CD4-positive, alpha-beta T cell treated with Interleukin-21 for 1 hour (primary cell): ENCODE results near the gene ZNF184.
"Not testable (repeated sequence)": the region's sequence is repeated elsewhere in the genome, so short reads cannot be mapped to it uniquely, and the experiment has no call there.

Experiments used
- DNase-seq: peaks from one replicate; pipeline ENCODE4 v3.0.0-alpha.2; 2020

The ZNF184 gene

GRCh38 chr6:27478706-27479318 lies 5.9 kb upstream of the ZNF184 start:
- DNase-seq: peak; percentile 96

DNA sequence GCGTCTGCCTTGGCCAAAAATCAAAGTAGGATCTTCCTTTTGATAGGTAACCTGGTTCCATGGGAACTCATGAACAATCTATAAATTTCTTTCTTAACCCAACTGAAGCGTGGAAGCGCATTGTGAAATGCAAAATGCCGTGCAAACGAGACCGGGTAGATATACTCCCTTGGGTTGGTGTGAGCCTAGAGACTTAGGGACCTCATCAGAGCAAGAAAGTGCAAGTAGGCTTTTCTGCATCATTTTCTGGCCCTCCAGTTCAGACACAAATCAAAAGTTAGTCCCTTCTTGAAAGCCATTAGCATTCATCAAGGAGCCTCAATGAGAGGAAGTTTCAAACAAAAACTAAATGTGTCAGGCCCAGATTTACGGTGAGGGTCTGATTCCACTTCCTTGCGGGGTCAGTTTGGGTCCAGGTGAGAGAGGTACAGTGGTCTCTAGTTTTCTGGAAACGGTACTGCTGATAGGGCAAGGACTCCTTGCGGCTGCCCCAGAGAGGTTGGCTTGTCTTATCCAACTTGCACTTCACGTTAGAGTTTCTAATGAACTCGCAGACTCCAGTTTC lies 5.3 kb upstream of the ZNF184 start:
- no peak for DNase-seq

DNA sequence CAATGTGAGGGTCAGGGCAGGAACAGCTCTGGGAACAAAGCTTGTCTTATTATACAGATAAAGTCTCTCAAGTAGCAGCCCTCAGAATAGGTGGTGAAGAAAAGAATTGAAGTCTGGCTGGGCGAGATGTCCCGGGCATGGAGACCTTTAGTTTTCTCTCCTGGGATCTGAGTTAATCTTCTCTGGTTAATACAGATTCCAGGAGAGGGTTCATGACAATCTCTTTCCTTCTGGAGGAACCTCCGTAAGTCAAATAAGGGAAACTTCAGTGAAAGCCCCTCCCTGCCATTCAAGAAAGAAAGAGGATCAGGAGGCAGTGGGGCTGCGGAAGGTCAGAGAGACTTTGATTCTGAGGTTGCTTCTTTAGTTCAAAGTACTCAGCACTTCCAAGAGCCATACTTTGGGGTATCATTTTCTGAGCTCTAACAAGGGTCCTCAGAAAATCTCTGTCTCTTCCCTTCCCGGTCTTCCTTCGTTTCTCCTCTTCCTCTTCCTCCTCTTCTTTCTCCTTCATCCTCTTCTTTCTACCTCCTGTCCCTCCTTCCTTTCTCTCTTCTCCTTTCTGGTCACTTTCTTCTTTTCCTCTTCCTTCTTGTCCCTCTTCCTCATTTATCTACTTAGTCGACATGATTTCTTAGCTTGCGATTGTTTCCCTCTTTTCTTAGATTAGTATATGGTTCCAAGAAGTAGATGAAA lies 4.6 kb upstream of the ZNF184 start:
- no peak for DNase-seq

DNA sequence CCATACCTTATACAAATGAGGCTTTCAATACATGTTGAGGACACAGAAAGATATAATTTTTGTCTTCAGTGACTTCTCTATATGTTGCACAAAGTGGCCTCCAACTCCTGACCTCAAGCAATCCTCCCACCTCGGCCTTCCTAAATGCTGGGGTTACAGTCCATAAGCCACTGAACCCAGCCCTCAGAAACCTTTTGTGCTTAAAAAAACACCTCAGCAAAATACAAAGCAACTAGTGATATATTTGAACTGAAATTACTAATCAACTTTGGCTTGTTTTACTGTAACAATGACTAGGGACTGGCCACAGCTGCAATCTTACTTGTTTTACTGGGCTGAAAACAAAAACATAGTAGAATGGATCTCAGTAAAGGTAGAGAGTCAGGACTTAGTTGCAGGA lies 3.2 kb upstream of the ZNF184 start:
- DNase-seq: no peak

- no peak for DNase-seq
Measured at GRCh38 chr6:27474672-27475071, 1.8 kb upstream of the ZNF184 start.

DNA sequence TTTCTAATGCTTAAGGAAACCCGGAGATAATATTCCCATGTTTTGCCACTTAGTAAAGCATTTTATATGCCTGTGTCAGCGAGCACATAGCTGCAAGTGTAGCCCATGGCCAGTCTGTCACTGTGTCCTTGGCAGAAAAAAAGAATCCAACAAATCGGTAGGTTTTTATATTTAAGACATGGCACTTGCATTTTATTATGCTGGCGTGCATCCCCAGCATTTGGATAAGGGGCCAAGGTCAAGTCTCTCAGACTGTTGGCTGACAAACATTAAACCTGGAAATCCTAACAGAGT lies 1.2 kb upstream of the ZNF184 start:
- DNase-seq: no peak

- DNase-seq: peak; percentile 85
Measured at GRCh38 chr6:27472182-27472616, 706 bp downstream of the ZNF184 start.

- DNase-seq: no peak
Measured at GRCh38 chr6:27471365-27472115, 1.4 kb downstream of the ZNF184 start.

DNA sequence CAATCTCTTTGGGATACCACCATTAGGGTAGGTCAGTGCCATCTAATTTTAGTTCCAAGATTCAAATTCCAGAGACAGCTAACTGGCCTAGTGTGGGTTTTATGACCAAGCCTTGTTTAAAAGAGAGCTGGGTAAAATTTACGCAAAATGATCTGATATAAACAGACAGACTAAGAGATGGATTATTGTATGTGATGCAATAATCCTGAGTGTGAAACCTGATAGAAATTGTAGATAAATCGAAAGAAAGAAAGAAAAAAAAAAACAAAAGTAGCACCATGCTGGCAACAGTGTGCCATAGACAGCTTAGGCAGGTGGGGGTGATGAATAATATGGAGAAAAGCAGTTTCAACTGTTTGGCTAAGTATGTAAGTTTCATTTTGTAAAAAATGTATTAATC lies 2.9 kb downstream of the ZNF184 start:
- no peak for DNase-seq

DNA sequence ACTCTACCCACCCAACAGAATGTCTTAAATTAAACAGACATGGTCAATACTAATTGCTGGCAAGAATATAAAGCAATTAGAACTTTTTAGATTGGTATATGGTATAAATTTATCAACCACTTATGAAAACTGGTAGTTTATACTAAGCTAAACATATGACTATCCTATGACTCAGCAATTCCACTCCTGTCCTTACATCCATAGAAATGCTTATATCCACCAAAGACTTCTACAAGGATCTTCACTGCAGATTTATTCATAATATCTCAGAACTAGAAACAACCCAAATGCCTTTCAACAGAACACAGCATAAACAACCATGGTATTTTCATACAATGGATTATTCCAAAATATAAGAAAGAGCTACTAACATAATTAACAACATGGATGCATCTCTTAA lies 4.6 kb downstream of the ZNF184 start:
- DNase-seq: no peak

GRCh38 chr6:27452496-27452897 lies 20.4 kb downstream of the ZNF184 start:
- DNase-seq: no peak

DNA sequence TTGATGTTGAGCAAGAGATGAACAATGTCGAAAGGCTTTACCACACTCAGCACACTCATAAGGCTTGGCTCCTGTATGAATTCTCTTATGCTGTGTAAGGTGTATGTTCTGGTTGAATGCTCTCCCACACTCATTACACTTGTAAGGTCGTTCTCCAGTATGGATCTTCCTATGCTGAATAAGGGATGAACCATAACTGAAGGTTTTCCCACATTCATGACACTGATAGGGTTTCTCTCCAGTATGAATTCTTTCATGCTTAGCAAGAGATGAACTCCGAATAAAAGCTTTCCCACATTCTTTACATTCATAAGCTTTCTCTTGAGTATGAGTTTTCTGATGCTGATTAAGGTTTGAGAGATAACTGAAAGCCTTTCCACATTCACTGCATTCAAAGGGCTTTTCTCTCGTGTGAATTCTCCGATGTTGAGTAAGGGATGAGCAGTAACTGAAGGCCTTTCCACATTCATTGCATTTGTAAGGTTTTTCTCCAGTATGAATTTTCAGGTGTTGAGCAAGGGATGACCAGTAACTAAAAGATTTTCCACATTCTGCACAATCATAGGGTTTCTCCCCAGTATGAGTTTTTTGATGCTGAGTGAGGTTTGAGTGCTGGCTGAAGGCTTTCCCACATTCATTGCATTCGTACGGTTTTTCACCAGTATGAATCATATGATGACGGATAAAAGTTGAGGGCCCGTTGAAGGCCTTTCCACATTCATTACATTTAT lies 21.1 kb downstream of the ZNF184 start:
- DNase-seq: no peak

- no peak for DNase-seq
Measured at GRCh38 chr6:27448456-27448855, 24.4 kb downstream of the ZNF184 start.

GRCh38 chr6:27442932-27443331 lies 30.0 kb downstream of the ZNF184 start:
- no peak for DNase-seq

DNA sequence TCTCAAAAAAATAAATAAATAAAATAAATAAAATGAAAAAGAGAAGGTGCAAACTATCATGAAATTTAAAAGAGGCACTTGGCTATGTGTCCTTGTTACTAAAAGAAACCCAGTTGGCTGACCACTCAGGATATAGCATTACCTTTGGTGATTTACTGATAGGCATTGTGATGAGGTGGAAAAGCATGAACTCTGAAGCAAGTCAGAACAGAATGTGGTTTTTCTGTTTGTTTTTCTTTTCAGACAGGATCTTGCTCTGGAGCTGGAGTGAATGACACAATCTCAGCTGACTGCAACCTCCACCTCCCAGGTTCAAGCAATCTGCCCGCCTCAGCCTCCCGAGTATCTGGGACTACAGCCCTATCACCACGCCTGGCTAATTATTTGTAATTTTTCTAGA lies 31.9 kb downstream of the ZNF184 start:
- no peak for DNase-seq

DNA sequence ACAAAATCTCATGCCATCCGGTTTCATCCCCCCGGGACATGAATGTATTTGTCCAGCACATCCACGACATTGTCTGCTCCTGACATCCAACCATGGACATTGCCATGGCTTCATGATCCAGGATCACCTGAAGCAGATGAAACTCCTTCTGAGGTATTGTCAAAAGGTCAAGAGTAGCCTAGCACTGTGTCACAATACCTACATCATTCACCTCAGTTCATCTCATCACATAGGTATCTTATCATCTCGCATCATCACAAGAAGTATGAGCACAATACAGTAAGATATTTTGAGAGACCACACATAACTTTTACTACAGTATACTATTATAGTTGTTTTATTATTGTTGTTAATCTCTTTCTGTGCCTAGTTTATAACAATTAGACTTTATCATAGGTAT lies 33.5 kb downstream of the ZNF184 start:
- no peak for DNase-seq

- DNase-seq: no peak
Measured at GRCh38 chr6:27433714-27434113, 39.2 kb downstream of the ZNF184 start.

- no peak for DNase-seq
Measured at GRCh38 chr6:27428966-27429365, 43.9 kb downstream of the ZNF184 start.

- no peak for DNase-seq
Measured at GRCh38 chr6:27428502-27428901, 44.4 kb downstream of the ZNF184 start.

GRCh38 chr6:27426045-27426620 lies 46.8 kb downstream of the ZNF184 start:
- DNase-seq: no peak

DNA sequence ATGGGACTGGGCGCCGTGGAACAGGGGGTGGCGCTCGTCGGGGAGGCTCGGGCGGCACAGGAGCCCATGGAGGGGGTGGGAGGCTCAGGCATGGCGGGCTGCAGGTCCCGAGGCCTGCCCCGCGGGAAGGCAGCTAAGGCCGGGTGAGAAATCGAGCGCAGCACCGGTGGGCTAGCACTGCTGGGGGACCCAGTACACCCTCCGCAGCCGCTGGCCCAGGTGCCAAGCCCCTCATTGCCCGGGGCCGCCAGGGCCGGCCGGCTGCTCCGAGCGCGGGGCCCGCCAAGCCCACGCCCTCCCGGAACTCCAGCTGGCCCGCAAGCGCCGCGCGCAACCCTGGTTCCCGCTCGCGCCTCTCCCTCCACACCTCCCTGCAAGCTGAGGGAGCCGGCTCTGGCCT lies 48.1 kb downstream of the ZNF184 start:
- DNase-seq: not testable (repeated sequence)

GRCh38 chr6:27422651-27423332 lies 50.1 kb downstream of the ZNF184 start:
- no peak for DNase-seq
